DOHH2 (cell line): ENCODE data around the gene CAPZB.

ENCODE experiments used
- EZH2phosphoT487 ChIP-seq: fragments of 200-600 bp; sonication (generic); IDR thresholded peaks from 2 replicates; pipeline ENCODE4 v1.6.1; 2017; ENCODE audit warnings: borderline replicate concordance, mild to moderate bottlenecking, antibody characterized with exemption, low read length, moderate library complexity, mixed read lengths
- TF ChIP-seq, protein P1 (sequence below): fragments of 200-600 bp; sonication (generic); IDR thresholded peaks from one replicate; pipeline ENCODE4 v1.5.1; 2014; ENCODE audit warnings: antibody characterized with exemption, mild to moderate bottlenecking, low read depth, low read length; ENCODE audit not compliant: poor library complexity, severe bottlenecking

DNA sequence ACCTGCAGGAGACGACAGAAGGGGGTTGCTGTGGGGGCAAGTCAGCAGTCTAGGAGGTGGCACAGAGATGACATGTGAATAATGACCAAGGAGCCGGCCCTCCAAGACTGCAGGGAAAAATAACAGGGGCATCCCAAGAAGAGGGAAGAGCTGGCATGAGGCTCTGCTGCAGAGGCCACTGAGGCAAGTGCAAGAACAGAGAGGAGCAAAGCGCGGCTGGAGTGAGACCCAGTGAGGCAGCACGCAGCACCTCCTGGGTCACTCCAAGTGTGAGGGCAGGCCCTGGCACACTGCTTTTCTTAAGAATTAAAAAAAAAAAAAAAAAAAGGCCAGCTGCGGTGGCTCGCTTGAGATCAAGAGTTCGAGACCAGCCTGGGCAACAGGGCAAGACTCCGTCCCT is 93.1 kb downstream of the CAPZB start:
- TF ChIP-seq EZH2phosphoT487, result no peak
- TF ChIP-seq, protein P1, sequence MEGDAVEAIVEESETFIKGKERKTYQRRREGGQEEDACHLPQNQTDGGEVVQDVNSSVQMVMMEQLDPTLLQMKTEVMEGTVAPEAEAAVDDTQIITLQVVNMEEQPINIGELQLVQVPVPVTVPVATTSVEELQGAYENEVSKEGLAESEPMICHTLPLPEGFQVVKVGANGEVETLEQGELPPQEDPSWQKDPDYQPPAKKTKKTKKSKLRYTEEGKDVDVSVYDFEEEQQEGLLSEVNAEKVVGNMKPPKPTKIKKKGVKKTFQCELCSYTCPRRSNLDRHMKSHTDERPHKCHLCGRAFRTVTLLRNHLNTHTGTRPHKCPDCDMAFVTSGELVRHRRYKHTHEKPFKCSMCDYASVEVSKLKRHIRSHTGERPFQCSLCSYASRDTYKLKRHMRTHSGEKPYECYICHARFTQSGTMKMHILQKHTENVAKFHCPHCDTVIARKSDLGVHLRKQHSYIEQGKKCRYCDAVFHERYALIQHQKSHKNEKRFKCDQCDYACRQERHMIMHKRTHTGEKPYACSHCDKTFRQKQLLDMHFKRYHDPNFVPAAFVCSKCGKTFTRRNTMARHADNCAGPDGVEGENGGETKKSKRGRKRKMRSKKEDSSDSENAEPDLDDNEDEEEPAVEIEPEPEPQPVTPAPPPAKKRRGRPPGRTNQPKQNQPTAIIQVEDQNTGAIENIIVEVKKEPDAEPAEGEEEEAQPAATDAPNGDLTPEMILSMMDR, result no peak
